ENCODE measurements around the gene RDX.

GRCh38 chr11:110295086-110295485 is 1.3 kb downstream of the RDX start:
- TF ChIP-seq REST (IDR thresholded peaks at IDR 0.05; ENCODE audit: unreplicated experiment) (no peak), CTCF (conservative IDR thresholded peaks at IDR 0.05; ENCODE audit: low read depth in 2 of 2) (no peak), CREB1 (CRISPR knock-in tag; IDR thresholded peaks at IDR 0.05; ENCODE audit: low read depth) (no peak), NANOG (IDR thresholded peaks at IDR 0.05; ENCODE audit: borderline replicate concordance) (no peak), POLR2AphosphoS5 (IDR thresholded peaks at IDR 0.05; ENCODE audit: low read depth) (no peak), ETS1 (IDR thresholded peaks at IDR 0.05) (no peak), EZH2 (IDR thresholded peaks at IDR 0.05; ENCODE audit: low read depth, unreplicated experiment) (no peak), STAT1 (IDR thresholded peaks at IDR 0.05; ENCODE audit: unreplicated experiment) (no peak), EZH2phosphoT487 (IDR thresholded peaks at IDR 0.05; ENCODE audit: unreplicated experiment) (no peak), ZNF462 (CRISPR knock-in tag; IDR thresholded peaks at IDR 0.05) (no peak), ZNF114 (CRISPR knock-in tag; IDR thresholded peaks at IDR 0.05) (no peak), JUNB (IDR thresholded peaks at IDR 0.05; ENCODE audit: unreplicated experiment) (no peak), ZNF331 (CRISPR knock-in tag; IDR thresholded peaks at IDR 0.05; ENCODE audit: low read depth) (no peak)

All from GM23338 (cell line).